CMK (cell line): Measurements from ENCODE around the gene TGIF1.
"Not testable (repeated sequence)": the region's sequence is repeated elsewhere in the genome, so short reads cannot be mapped to it uniquely, and the experiment has no call there.

Experiments used
- DNase-seq: peaks from one replicate; pipeline ENCODE4 v3.0.0-alpha.2; 2010; ENCODE audit warnings: low read depth

TGIF1 gene

GRCh38 chr18:3450012-3450798, at the start of gene TGIF1:
TGIF1 (plus strand) TSS chr18:3450172; CDS start chr18:3450490, 318 bp downstream.
- no peak for DNase-seq

- no peak for DNase-seq
Measured at GRCh38 chr18:3400567-3401296, 49.2 kb upstream of the TGIF1 start.

- DNase-seq = no peak
Measured at GRCh38 chr18:3401669-3402620, 48.0 kb upstream of the TGIF1 start.

- DNase-seq = no peak
Measured at GRCh38 chr18:3402982-3403451, 47.0 kb upstream of the TGIF1 start.

- DNase-seq = no peak
Measured at GRCh38 chr18:3405713-3406112, 44.3 kb upstream of the TGIF1 start.

- DNase-seq = no peak
Measured at GRCh38 chr18:3408107-3408506, 41.9 kb upstream of the TGIF1 start.

- DNase-seq = no peak
Measured at GRCh38 chr18:3409811-3410210, 40.2 kb upstream of the TGIF1 start.

- no peak for DNase-seq
Measured at GRCh38 chr18:3410273-3410672, 39.7 kb upstream of the TGIF1 start.

- not testable (repeated sequence) for DNase-seq
Measured at GRCh38 chr18:3410876-3411275, 39.1 kb upstream of the TGIF1 start.

GRCh38 chr18:3411327-3411726, 38.6 kb upstream of the TGIF1 start:
- DNase-seq = no peak

- no peak for DNase-seq
Measured at GRCh38 chr18:3411854-3412268, 38.1 kb upstream of the TGIF1 start.

- DNase-seq = not testable (repeated sequence)
Measured at GRCh38 chr18:3412528-3412927, 37.4 kb upstream of the TGIF1 start.

- DNase-seq = no peak
Measured at GRCh38 chr18:3415110-3415509, 34.9 kb upstream of the TGIF1 start.

- no peak for DNase-seq
Measured at GRCh38 chr18:3418083-3418482, 31.9 kb upstream of the TGIF1 start.

- no peak for DNase-seq
Measured at GRCh38 chr18:3420919-3421279, 29.1 kb upstream of the TGIF1 start.

- no peak for DNase-seq
Measured at GRCh38 chr18:3422905-3423304, 27.1 kb upstream of the TGIF1 start.

- DNase-seq = no peak
Measured at GRCh38 chr18:3424280-3424890, 25.6 kb upstream of the TGIF1 start.

- DNase-seq = no peak
Measured at GRCh38 chr18:3425030-3425429, 24.9 kb upstream of the TGIF1 start.

- DNase-seq = no peak
Measured at GRCh38 chr18:3425446-3425845, 24.5 kb upstream of the TGIF1 start.

- DNase-seq = no peak
Measured at GRCh38 chr18:3426074-3426473, 23.9 kb upstream of the TGIF1 start.

GRCh38 chr18:3427944-3428343, 22.0 kb upstream of the TGIF1 start:
- no peak for DNase-seq

GRCh38 chr18:3429121-3429520, 20.9 kb upstream of the TGIF1 start:
- no peak for DNase-seq
